Activated naive CD8-positive, alpha-beta T cell treated with anti-CD3 and anti-CD28 coated beads for 36 hours (primary cell): ENCODE results near the gene RAG2. TPM values are rescaled to one million over a fixed set of nuclear protein-coding genes. Genes with fewer than 3 reads are reported as not detected.

ENCODE experiments used
- total RNA-seq, 2 experiments: library from RNA; stranded (reverse); gene quantifications; one replicate each; pipeline ENCODE4 v1.2.3, GENCODE V29; 2021

Gene RAG2
- total RNA-seq, 2 experiments from 2014 or later, result not detected

Other genes with a start within 250 kb of the RAG2 start
- gene TRAF6, start 88.0 kb downstream of the RAG2 start, total RNA-seq, result 1 to 10 TPM; 8.5 to 9.8 TPM
- gene RAG1, start 30.2 kb downstream of the RAG2 start, total RNA-seq, result under 1 TPM; 0.38 to 0.43 TPM
- gene IFTAP, start 3.7 kb downstream of the RAG2 start, total RNA-seq, result 1 to 10 TPM; 4.6 to 5.4 TPM